ENCODE data around the gene LRRC10B.

Gene LRRC10B

DNA sequence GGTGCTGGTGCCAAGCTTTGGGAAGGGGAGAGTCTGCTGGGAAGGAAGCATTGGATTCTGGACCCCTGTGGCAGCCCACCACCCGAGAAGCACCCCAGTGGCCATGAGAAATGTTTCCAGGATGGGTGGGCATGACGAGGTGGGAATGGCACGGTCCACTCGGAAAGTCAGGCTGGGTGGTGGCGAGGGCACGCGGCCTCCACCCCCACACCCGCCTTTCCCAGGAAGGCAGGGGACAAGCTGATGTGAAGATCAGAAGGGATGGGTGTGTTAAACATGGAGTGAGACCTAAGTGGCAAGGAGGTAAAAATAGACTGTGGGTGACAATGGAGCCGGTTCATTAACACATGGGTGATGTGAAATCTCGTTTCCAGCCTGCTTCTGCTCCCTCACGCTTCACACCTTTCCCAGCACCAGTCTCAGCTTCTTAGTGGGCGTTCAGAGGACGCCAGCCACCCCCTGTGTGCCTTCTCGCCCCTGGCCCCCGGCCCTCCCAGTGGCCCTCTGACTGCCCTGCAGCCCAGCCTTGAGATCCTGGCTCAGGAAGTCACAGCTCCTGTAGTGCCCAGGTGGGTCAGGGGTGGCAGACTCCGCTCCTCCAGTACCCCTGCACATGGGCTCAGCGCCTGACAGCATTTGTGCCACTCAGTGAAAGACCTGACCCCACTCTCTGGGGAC lies 27.6 kb downstream of the LRRC10B start:
- TF ChIP-seq, protein P1, sequence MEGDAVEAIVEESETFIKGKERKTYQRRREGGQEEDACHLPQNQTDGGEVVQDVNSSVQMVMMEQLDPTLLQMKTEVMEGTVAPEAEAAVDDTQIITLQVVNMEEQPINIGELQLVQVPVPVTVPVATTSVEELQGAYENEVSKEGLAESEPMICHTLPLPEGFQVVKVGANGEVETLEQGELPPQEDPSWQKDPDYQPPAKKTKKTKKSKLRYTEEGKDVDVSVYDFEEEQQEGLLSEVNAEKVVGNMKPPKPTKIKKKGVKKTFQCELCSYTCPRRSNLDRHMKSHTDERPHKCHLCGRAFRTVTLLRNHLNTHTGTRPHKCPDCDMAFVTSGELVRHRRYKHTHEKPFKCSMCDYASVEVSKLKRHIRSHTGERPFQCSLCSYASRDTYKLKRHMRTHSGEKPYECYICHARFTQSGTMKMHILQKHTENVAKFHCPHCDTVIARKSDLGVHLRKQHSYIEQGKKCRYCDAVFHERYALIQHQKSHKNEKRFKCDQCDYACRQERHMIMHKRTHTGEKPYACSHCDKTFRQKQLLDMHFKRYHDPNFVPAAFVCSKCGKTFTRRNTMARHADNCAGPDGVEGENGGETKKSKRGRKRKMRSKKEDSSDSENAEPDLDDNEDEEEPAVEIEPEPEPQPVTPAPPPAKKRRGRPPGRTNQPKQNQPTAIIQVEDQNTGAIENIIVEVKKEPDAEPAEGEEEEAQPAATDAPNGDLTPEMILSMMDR (IDR thresholded peaks at IDR 0.05; ENCODE audit: low read depth, low read length): no peak
- H3K4me3 ChIP-seq (ENCODE audit: low read depth, low read length): no peak overlapping the region
- in situ Hi-C loops (cut with HindIII; ENCODE audit: low sequenced_read_pairs): no loop called here
- DNase-seq (ENCODE audit: low read depth, low spot score): no peak

DNA sequence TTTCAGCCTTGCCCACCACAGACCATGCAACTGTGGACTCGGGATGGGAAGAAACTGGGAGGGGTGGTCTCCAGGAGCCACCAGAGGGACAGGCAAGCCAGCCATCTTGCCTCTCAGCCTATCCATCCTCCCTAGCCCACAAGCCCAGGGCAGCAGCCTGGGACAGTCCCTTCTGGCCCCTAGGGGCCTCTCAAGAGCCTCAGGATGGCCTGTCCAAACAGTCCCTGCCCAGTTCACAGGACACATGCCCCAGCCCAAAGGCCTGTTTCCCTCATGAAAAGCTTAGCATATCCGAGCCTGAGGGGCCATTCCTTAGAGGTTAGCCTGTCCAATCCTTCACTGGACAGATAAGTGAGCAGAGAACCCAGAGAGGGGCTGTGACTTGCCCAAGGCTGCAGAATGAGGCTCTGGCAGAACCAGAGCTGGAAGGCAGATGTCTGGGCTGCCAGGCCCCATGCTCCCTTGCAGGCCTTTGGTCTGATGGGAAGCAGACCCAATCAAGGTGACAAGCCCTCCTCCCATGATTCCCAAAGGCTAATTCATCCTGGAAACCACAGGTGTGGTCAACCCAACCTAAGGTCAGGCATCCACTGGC lies 28.2 kb downstream of the LRRC10B start:
- DNase-seq (ENCODE audit: low read depth, low spot score): no peak
- in situ Hi-C loops (cut with HindIII; ENCODE audit: low sequenced_read_pairs): no loop called here
- TF ChIP-seq, protein P1 (IDR thresholded peaks at IDR 0.05; ENCODE audit: low read depth, low read length): no peak
- no peak overlapping the region for H3K4me3 ChIP-seq (ENCODE audit: low read depth, low read length)

DNA sequence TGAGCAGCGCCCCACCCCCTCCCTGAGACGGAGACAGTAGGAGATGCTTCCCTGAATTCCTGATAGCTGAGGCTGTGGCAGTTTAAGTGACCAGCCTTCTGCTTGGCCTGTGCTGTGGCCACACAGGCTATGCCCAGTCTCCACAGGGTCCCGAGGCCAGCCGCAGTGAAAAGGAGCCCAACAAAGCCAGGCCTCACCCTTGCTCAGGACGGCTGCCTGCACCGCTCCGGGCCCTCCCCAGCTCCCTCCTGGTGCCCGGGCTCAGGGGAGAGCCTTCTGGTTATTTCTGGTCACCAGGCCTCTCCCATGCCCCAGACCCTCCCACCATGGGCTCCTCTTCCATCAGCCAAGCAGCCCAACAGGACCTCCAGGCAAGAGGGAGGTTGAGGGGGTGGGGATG lies 28.8 kb downstream of the LRRC10B start:
- no peak for DNase-seq (ENCODE audit: low read depth, low spot score)
- in situ Hi-C loops (cut with HindIII; ENCODE audit: low sequenced_read_pairs): no loop called here
- no peak overlapping the region for H3K4me3 ChIP-seq (ENCODE audit: low read depth, low read length)
- TF ChIP-seq, protein P1 (IDR thresholded peaks at IDR 0.05; ENCODE audit: low read depth, low read length): no peak

DNA sequence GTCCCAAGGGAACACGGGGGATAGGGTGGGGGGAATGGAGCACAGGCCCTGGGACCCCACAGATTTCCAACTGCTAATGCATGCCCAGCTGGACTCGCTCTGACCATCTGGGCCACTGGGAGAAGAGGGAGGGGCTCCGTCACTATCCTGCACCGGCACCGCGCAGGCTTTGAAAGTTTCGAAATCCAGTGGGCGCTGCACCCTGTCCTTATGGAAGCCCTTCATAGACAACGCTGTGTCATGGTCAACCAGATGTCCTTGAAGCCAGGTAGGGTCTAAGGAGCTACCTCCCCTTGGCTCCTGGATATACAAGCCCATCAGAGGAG lies 30.1 kb downstream of the LRRC10B start:
- TF ChIP-seq, protein P1 (IDR thresholded peaks at IDR 0.05; ENCODE audit: low read depth, low read length): no peak
- in situ Hi-C loops (cut with HindIII; ENCODE audit: low sequenced_read_pairs): no loop called here
- no peak overlapping the region for H3K4me3 ChIP-seq (ENCODE audit: low read depth, low read length)
- no peak for DNase-seq (ENCODE audit: low read depth, low spot score)

DNA sequence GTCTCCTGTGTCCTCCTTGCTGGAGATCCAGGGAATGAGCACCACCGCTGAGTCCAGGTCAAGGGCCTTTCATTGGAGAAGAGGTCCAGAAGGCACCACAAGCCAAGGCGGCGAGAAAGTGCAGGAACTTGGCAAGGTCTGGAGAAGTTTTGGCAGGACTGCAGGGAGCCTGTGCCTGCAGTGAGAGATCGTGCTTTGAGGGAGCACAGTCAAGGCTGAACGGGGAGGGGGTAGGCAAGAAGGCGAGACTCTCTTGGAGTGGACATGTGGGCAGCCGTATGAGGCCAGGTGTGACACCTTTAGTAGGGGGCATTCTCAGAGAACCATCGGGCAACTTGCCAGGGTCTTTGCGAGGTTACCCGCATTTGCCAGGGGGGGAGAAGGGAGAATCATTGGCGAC lies 30.5 kb downstream of the LRRC10B start:
- in situ Hi-C loops (cut with HindIII; ENCODE audit: low sequenced_read_pairs): no loop called here
- no peak for DNase-seq (ENCODE audit: low read depth, low spot score)
- no peak overlapping the region for H3K4me3 ChIP-seq (ENCODE audit: low read depth, low read length)
- TF ChIP-seq, protein P1 (IDR thresholded peaks at IDR 0.05; ENCODE audit: low read depth, low read length): no peak

DNA sequence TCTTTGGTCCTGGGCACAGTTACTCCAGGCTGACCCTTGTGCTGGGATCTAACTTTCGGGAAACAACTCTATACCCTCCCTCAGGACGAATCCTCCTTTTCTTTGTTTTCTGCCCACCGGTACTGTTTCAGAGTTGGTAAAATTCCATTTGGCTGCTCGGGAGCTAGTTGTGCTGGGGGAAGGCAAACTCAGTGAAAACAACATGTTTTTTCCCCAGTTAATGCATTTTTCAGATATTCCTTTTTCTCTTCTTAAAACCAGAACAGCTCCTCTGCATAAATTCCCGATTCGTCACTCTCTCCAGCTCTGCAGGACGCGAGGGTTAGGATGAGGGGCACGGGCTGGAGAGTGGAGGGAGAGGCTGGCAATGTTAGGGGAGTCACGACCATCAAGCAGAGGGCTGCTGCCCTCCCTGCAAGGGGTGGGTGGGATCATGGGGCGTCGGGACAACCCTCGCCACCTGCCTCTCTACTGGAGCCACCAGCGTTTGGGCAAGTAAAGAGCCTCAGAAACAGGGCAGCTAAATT lies 31.3 kb downstream of the LRRC10B start:
- DNase-seq (ENCODE audit: low read depth, low spot score): no peak
- no peak overlapping the region for H3K4me3 ChIP-seq (ENCODE audit: low read depth, low read length)
- in situ Hi-C loops (cut with HindIII; ENCODE audit: low sequenced_read_pairs): no loop called here
- TF ChIP-seq, protein P1 (IDR thresholded peaks at IDR 0.05; ENCODE audit: low read depth, low read length): no peak
